ENCODE data around the gene CSGALNACT2.
"Not testable (repeated sequence)": the region's sequence is repeated elsewhere in the genome, so short reads cannot be mapped to it uniquely, and the experiment has no call there.

CSGALNACT2 gene, protein sequence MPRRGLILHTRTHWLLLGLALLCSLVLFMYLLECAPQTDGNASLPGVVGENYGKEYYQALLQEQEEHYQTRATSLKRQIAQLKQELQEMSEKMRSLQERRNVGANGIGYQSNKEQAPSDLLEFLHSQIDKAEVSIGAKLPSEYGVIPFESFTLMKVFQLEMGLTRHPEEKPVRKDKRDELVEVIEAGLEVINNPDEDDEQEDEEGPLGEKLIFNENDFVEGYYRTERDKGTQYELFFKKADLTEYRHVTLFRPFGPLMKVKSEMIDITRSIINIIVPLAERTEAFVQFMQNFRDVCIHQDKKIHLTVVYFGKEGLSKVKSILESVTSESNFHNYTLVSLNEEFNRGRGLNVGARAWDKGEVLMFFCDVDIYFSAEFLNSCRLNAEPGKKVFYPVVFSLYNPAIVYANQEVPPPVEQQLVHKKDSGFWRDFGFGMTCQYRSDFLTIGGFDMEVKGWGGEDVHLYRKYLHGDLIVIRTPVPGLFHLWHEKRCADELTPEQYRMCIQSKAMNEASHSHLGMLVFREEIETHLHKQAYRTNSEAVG

DNA sequence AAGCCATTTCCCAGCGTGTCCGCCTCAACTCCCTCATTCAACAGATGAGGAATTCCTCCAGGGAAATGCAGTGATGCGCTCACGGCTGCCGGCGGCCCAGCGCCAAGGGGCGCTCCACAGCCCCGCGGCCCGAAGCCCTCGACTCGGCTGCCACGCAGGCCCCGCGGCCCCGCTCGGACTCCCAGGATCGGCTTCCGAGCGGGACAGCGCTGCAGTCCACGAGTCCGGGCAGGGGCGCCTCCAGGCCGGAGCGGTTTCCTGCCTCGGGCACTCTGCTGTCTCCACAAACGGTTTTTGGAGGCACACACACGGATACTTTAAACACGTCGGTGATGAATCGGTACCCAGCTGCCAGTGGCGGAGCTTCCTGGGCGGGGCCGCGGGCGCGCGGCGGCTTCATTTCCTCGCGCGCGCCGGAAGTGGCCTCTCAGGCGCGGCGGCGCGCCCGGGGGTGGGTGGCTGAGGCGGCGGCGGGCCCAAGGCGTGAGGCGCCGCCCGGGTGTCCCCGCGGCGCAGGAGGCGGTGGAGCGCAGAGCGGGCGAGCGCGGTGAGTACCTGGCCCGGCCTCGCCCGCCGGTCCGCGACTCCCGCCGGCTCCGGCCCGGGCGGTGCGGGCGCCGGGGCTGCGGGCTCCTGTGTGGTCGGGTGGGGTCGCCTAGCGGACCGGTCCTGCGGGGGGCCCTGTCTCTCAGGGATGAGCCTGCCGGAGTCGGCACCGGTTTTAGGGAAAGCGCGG lies at the start of gene CSGALNACT2:
Gene CSGALNACT2 (plus strand): TSS at position 425 of the 736 bp plus-strand sequence. CDS start 16,705 bp downstream, outside the sequence.
- DNase-seq, result peak; percentile 91

DNA sequence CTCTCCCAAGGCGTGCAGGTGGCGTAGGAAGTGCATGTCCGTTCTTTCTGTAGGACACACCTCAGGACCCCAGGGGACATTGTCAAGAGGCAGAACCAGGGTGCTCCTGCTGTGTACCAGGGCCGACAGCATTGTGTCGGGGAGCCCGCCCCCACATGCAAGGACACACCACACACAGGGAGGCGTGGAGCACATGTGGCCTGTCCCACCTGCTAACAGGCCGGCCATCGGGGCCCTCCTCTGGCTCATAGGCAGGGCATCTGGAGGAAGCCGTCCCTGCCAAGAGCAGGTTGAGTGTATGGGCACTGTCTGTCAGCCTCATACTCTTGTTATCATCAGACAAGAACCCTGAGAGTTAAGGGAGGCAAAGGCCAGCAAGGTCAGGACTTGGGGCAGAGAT lies 48.7 kb upstream of the CSGALNACT2 start:
- DNase-seq, result no peak

DNA sequence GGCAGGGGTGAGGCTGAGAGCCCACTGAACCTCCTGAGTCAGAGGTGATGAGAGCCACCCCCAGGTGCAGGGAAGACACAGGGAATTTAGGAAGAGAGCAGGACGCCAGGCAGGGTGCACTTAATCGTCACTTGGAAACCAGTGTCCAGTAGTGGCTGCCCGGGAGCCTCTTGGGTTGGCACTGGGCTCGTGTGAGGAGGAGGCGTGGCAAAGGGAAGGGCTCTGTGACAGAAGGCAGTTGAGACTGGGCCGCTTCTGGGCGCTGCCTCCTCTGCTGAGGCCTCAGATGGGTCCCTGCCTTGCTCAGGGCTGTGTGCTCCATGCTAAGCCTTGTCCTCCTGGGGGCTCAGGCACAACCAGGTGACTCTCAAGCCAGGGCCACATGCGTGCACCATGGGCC lies 48.1 kb upstream of the CSGALNACT2 start:
- DNase-seq, result no peak

DNA sequence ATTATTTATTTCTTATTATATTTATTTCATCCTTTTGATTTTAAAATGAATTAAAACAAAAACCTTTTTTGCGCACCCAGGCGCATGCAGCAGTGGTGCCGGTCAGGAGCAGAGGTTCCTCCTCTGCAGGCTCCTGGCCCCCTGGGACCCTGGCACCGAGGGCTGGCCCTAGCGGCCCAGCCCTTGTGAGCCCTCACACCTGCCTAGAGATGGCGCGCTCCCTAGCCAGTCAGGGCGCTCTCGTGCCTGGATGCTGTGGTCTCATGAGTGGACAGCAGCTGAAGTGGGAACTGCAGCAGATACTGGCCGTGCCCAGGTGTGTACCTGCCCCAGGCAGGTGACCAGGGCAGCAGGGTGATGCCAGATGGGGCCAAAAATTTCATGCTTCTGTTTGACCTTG lies 47.6 kb upstream of the CSGALNACT2 start:
- DNase-seq, result no peak

DNA sequence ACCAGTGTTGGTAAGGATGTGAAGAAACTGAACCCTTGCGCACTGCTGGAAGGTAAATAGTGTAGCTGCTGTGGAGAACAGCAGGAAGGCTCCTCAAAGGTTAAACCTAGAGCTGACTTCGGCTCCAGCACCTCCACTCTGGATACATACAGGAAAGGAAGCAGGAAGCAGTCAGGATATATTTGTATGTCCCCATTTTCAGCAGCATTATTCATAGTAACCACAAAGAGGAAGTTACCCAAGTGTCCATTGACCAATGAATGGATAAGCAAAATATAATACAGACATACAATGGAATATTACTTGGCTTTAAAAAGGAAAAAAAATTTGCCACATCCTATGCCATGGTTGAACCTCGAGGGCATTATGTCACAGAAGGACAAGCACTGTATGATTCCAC lies 46.4 kb upstream of the CSGALNACT2 start:
- no peak for DNase-seq

DNA sequence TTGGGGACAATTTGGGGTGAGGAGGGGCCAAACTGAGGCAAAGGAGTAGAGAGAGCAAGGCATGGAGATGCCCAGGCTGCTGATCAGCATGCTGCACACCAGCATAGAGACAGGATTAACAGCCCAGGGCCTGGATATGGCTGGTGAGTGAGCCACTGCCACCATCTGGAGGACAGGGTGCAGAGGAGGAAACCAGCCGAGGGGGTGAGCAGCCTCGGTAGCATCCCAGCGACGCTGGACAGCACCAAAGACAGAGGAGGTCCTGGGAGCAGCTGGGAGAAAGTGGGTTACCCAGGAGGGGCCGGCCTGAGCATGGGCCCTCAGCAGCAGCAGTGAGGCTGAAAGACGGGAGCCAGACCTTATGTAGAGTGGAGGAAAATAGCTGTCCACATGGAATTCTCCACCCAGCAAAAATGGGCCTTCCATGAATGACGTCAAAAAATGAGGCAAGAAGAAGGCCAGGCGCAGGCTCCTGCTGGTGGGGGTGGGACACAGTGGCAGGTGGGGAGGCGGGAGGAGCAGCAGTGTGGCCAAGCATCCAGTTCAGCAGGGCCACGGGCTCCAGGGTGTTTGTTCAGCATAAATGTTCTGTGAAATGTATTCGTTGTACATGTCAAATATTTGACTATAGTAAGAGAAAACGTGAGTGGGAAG lies 44.7 kb upstream of the CSGALNACT2 start:
- DNase-seq, result no peak

DNA sequence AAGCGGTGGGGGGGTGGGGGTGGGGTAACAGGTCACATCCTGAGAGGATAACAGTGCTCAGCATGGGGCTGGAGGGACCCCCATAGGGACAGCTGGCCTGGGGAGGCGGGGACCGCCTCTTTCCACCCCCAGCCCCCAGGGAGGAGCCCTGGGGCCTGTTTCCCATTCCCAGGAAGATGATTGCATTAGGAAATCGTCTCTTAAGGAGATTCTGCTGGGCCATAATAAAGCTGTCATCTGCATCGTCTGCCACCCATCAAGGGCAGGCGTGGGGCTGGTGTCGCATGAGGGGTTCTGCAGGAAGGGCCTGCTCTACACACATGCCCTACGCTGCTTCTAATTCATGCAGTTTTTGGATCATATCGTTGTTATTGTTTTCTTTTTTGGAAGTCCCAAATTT lies 44.2 kb upstream of the CSGALNACT2 start:
- no peak for DNase-seq

DNA sequence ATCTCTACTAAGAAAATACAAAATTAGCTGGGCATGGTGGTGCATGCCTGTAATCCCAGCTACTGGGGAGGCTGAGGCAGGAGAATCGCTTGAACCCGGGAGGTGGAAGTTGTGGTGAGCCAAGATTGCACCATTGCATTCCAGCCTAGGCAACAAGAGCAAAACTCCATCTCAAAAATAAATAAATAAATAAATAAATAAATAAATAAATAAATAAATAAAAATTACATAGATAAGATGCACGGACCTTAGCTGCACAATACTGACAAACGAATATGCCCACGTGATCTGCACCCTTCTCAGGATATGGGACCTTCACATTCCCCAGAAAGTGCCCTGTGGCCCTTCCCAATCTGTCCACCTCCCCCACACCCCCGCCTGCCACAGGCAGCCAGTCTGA lies 38.9 kb upstream of the CSGALNACT2 start:
- DNase-seq, result not testable (repeated sequence)

DNA sequence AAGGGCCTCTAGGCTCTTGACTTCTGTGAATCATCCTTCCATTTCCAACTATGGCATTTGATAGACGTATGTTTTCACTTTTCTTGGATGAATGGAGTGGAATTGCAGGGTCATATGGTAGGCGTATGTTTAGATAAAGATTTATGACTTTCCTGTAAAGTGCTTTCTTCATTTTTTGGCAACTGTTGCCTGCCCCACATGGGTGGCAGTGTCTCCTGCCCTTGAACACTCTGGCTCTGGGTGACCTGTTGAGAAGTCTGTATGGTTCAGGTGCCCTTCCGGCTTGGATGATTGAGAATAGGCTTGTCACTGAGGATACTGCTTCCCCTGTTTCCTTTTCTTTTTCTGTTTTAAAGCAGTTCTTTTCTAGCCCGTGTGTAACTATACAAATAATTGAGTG lies 38.3 kb upstream of the CSGALNACT2 start:
- DNase-seq, result no peak

DNA sequence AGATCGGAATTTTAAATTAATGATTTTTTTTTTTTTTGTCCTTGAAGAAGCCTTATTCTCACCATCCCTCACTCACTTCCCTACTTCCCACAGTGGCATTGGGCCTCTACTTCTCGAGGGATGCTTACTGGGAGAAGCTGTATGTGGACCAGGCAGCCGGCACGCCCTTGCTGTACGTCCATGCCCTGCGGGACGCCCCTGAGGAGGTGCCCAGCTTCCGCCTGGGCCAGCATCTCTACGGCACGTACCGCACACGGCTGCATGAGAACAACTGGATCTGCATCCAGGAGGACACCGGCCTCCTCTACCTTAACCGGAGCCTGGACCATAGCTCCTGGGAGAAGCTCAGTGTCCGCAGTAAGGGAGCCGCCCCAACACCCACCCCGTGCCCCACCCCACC lies 37.9 kb upstream of the CSGALNACT2 start:
- no peak for DNase-seq

DNA sequence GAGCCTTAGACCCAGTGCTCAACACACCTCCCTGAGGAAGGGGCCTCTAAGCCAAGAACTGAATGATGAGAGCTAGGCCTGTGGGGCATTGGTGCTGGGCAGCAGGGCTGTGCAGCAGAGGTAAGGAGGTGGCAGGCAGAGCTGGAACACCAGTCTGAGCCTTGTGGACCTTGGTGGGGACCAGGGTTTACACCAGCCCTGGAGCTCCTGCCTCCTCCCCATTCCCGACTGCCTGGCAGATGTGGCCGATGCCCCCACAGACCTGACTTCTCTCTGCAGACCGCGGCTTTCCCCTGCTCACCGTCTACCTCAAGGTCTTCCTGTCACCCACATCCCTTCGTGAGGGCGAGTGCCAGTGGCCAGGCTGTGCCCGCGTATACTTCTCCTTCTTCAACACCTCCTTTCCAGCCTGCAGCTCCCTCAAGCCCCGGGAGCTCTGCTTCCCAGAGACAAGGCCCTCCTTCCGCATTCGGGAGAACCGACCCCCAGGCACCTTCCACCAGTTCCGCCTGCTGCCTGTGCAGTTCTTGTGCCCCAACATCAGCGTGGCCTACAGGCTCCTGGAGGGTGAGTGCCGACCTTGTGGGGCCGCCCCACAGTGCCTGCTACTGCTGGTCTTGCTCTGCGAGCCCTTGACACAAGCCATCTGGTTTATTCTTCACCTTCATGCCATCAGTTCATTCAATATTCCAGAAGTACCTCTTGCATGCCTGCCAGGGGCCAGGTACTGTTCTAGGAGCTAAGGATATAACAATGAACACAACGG lies 36.0 kb upstream of the CSGALNACT2 start:
- DNase-seq, result no peak

DNA sequence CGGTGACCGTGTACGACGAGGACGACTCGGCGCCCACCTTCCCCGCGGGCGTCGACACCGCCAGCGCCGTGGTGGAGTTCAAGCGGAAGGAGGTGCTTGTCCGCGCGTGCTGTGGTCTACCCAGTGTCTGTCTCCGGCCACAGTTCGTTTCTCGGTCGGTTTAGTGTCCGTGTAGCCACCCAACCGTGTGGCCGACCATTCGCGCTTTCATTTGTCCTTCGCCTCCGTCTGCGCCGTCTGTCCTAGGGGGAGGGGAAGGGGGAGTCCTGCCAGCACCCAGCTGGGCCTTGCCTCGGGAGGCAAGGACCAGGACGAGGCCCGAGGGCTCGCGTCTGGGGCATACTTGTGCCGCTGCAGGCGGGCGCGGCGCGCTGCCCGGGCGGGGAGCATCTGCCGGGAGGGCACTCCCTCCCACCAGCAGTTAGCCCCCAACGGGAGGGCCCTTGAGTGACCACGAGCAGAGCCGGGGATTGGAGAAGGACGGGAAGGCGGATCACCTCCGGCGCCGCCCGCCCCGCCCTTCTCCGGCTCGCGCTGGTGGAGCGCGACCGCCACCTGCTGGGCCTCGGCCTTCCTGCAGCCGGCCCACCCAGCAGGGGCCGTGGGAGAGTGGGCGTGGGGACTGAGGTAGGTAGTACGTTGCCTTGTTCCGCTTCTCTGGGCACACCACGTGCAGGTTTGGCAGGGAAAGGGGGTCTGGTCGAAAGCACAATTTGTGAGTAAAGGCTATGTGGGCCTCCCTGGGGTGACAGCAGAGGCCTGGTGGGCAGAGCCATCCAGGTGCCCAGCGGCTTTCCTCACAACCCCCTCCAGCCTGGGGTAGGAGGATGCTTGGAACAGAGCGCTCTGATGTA lies 32.9 kb upstream of the CSGALNACT2 start:
- DNase-seq, result peak; percentile 87

DNA sequence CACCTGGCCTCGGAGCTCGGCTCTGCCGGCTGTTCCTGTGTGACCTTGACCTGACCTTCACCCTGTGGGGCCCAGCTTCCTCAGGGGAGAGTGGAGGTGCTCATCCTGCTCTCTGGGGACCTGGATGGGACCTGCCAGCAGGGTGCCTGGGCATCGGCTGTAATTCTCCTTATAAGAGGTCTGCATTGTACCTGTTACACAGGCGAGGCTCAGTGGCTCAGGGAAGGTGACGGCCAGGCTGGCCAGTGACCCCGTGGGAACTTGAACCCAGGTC lies 32.4 kb upstream of the CSGALNACT2 start:
- DNase-seq, result no peak

DNA sequence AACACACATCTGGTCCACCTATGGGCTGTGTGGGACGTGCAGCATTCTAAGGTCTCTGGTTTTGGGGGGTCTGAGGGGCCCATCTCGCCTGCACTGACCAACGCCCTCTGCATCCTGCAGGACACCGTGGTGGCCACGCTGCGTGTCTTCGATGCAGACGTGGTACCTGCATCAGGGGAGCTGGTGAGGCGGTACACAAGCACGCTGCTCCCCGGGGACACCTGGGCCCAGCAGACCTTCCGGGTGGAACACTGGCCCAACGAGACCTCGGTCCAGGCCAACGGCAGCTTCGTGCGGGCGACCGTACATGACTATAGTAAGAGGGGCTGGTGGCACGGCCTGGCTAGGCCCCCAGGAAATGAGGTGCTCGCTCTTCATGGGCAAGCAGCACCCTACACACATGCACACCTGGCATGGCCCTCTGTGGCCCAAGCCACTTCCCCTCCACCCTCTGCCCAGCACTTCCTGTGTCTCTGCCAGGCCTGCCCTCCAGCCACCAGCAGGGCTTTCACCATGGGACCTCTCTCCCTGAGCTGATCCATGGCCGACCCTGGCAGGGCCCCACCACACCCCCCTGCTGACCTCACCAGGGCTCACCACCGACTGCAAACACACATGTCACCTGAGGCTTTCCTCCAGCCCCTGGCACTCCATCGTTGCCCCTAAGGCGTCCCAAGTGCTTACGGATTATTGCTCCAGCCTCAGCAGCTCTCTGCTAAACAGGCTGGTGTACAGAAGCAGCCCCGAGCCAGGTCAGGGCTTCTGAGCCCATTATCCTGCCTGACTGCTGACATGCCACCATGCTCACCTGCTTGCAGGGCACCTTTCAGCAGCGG lies 31.8 kb upstream of the CSGALNACT2 start:
- DNase-seq, result no peak

DNA sequence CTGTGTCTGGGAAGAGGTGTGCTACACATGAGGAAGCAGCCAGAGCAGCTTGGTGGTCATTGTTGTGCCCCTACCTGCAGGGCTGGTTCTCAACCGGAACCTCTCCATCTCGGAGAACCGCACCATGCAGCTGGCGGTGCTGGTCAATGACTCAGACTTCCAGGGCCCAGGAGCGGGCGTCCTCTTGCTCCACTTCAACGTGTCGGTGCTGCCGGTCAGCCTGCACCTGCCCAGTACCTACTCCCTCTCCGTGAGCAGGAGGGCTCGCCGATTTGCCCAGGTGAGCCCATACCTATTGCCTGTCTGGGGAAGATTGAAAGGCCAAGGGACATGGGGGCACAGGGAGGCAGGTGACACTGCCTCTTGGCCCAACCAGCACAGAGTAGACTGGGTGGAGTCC lies 29.3 kb upstream of the CSGALNACT2 start:
- DNase-seq, result no peak

DNA sequence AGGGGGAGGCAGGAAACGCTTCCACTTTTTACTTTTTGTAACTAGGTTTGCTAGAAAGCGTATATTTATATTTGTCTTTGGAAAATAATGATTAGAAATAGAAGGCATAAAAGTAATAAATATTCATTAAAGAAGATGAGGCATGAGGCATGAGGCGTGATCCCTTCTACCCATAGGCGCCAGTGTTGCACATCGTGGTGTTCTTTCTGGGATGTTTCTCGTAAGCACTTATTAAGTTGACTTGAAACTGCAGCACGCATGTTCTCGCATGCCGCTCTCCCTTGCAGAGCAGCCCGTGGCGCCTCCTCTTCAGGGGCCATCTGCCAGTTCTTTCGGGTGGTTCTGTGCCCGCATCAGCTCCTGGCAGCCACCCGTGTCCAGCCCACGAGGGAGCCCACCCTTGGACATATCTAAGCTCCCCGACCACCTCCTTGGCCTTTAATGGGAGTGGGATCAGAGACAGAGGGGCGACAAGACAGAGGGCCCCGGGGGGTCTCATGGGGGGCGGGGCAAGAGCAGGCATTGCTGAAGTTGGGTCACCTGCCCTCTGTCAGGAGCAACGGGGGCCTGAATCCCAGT lies 28.5 kb upstream of the CSGALNACT2 start:
- no peak for DNase-seq

DNA sequence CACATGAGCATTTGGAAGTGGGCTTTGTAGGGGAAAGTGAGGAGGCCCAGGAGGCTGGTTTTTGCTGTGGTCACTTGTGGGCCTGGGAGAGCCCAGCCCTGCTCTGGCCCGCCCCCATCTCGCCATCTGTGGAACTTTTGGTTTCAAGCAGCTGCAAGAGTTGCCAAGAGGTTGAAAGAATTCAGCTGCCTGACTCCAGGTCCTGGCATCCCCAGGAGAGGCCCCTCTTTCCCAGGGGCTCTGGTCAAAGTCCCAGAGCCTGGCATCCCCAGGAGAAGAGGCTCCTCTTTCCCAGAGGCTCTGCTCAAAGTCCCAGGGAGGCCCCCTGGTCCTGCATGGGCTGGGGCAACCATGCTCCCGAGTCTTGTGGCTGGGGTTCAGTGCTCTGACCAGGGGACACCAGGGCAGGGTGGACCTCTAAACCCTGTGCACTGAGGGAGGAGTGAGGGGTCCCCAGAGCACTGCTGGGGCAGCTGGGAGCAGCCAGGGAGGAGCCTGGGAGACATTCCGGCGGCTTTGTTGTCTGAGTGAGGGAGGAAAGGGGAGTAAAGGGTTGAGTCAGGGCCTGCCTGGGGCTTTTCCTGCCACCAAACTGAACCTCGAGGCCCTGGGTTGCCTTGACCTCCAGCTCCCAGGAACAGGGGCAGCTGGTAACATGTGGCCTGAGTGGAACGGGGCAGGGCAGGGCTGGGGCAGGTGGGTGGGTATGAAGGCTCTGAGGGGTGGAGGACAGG lies 27.7 kb upstream of the CSGALNACT2 start:
- no peak for DNase-seq

DNA sequence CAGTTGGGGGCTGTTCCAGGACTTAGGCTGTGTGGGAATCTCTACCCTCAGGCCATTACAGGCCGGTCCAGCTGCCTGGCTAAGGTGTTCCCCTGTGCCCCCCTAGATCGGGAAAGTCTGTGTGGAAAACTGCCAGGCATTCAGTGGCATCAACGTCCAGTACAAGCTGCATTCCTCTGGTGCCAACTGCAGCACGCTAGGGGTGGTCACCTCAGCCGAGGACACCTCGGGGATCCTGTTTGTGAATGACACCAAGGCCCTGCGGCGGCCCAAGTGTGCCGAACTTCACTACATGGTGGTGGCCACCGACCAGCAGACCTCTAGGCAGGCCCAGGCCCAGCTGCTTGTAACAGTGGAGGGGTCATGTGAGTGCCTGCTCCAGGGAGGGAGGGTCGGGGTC lies 27.1 kb upstream of the CSGALNACT2 start:
- DNase-seq, result no peak

DNA sequence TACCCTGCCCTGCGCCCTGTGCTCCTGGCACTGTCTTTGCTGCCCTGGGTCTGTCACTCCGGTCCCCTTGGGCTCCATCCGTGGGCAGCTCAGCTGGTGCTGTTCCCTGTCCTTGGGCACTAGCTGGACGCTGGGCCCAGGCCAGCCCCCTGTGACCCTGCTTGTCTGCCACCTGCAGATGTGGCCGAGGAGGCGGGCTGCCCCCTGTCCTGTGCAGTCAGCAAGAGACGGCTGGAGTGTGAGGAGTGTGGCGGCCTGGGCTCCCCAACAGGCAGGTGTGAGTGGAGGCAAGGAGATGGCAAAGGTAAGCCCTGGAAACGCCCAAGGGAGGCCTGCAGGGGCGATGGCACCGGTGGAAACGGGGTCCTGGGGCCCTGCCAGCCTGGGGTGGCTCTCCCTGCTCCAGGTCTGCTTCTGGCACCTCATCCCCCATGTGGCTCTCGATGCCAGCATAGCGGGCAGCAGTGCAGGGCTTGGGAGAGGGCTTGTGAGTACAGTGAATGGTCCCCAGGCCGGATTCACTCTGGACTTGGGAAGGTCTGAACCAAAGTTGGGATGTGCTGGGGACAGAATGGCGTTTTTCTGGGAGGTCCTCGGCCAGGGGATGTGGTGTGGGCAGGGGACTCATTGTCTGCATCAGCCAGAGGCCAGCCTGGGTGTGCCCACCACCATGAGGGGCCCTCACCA lies 26.2 kb upstream of the CSGALNACT2 start:
- DNase-seq, result no peak
